PC-3 (cell line): ENCODE measurements around the gene RWDD3. TPM values are rescaled to one million over a fixed set of nuclear protein-coding genes. Genes with fewer than 3 reads are reported as not detected.
A peak's percentile ranks its signal among the peaks of the same experiment; 100 is the strongest.

Source experiments
- ATAC-seq: fragments of 200-7000 bp; cut with Tn5 transposase; 2 replicates; pipeline ENCODE4 v1.9.1; 2020; ENCODE audit warnings: mild to moderate bottlenecking, moderate library complexity
- BruUV-seq: library from RNA; stranded (reverse); fragments of 400-500 nt; replicated peaks from 2 replicates; lab custom pipeline; 2021; lab: Mats Ljungman, UMichigan
- CTCF ChIA-PET: fragments of 300-600 bp; sonication (Branson Sonifier 250); formaldehyde crosslinking; loops from one replicate; lab custom pipeline; 2022; ENCODE audit warnings: antibody characterized with exemption; lab: Charles Lee
- POLR2A ChIA-PET: fragments of 300-600 bp; sonication (Branson Sonifier 250); formaldehyde crosslinking; loops from one replicate; lab custom pipeline; 2022; ENCODE audit warnings: antibody characterized with exemption; ENCODE audit not compliant: unreplicated experiment; lab: Charles Lee
- DNase-seq: peaks from one replicate; pipeline ENCODE4 v3.0.0-alpha.2; 2015
- H2AFZ ChIP-seq: fragments of 300-600 bp; sonication (generic); 2 replicates; pipeline ENCODE4 v1.6.0; 2016; ENCODE audit warnings: antibody characterized with exemption, low read length
- H3F3A ChIP-seq: fragments of 300-600 bp; sonication (generic); one replicate; pipeline ENCODE4 v1.6.0; 2017; ENCODE audit warnings: antibody characterized with exemption, low read length, control low read depth, mild to moderate bottlenecking; ENCODE audit not compliant: unreplicated experiment
- H3K27ac ChIP-seq: fragments of 300-600 bp; sonication (generic); 2 replicates; pipeline ENCODE4 v1.5.1; 2016; ENCODE audit warnings: mild to moderate bottlenecking, low read length
- H3K27me3 ChIP-seq: fragments of 300-600 bp; sonication (generic); 2 replicates; pipeline ENCODE4 v1.6.1; 2016; ENCODE audit warnings: low read length, mixed read lengths
- H3K36me3 ChIP-seq: fragments of 300-600 bp; sonication (generic); 2 replicates; pipeline ENCODE4 v1.6.1; 2016; ENCODE audit warnings: low read depth, mixed run types, low read length, mixed read lengths
- H3K4me1 ChIP-seq: fragments of 300-600 bp; sonication (generic); 2 replicates; pipeline ENCODE4 v1.5.1; 2016; ENCODE audit warnings: low read length; ENCODE audit not compliant: insufficient read depth
- H3K4me2 ChIP-seq: fragments of 300-600 bp; sonication (generic); 2 replicates; pipeline ENCODE4 v1.6.0; 2016; ENCODE audit warnings: low read length
- H3K4me3 ChIP-seq: fragments of 300-600 bp; sonication (generic); 2 replicates; pipeline ENCODE4 v1.5.1; 2016; ENCODE audit warnings: mild to moderate bottlenecking, low read length, mixed read lengths
- H3K79me2 ChIP-seq: fragments of 300-600 bp; sonication (generic); 2 replicates; pipeline ENCODE4 v1.6.1; 2017; ENCODE audit warnings: low read length, mixed read lengths
- H3K9ac ChIP-seq: fragments of 300-600 bp; sonication (generic); 2 replicates; pipeline ENCODE4 v1.6.0; 2016; ENCODE audit warnings: mild to moderate bottlenecking, low read length
- H3K9me2 ChIP-seq: fragments of 300-600 bp; sonication (generic); replicated peaks from 2 replicates; pipeline ENCODE4 v1.6.1; 2016; ENCODE audit warnings: mixed run types, low read length, mixed read lengths
- H3K9me3 ChIP-seq: fragments of 300-600 bp; sonication (generic); 2 replicates; pipeline ENCODE4 v1.6.1; 2016; ENCODE audit warnings: low read length, mixed read lengths
- H4K20me1 ChIP-seq: fragments of 300-600 bp; sonication (generic); 2 replicates; pipeline ENCODE4 v1.6.1; 2016; ENCODE audit warnings: low read length, mixed read lengths
- EZH2 ChIP-seq: fragments of 300-600 bp; sonication (generic); IDR thresholded peaks from one replicate; pipeline ENCODE4 v1.6.1; 2017; ENCODE audit warnings: antibody characterized with exemption, mild to moderate bottlenecking, low read length; ENCODE audit not compliant: unreplicated experiment
- EZH2phosphoT487 ChIP-seq: fragments of 300-600 bp; sonication (generic); IDR thresholded peaks from 2 replicates; pipeline ENCODE4 v1.6.1; 2018; ENCODE audit warnings: mild to moderate bottlenecking, antibody characterized with exemption, low read length, borderline replicate concordance
- intact Hi-C: fragments of 100-400 bp; cut with micrococcal nuclease; formaldehyde crosslinking; loops from 2 replicates; pipeline ENCODE4 v1.9.0; 2023
- total RNA-seq: library from RNA; depleted of rRNA; stranded (reverse); fragments of >200 nt; gene quantifications from 2 replicates; pipeline ENCODE4 v1.2.3, GENCODE V29; 2014; rRNA removed
- TF ChIP-seq, protein P1 (sequence below): fragments of 300-600 bp; sonication (generic); conservative IDR thresholded peaks from 2 replicates; pipeline ENCODE4 v1.5.1; 2017; ENCODE audit warnings: antibody characterized with exemption, low read depth, mild to moderate bottlenecking, low read length

RWDD3 gene
- total RNA-seq, 1 experiment from 2014 or later, result 10.4 TPM

DNA sequence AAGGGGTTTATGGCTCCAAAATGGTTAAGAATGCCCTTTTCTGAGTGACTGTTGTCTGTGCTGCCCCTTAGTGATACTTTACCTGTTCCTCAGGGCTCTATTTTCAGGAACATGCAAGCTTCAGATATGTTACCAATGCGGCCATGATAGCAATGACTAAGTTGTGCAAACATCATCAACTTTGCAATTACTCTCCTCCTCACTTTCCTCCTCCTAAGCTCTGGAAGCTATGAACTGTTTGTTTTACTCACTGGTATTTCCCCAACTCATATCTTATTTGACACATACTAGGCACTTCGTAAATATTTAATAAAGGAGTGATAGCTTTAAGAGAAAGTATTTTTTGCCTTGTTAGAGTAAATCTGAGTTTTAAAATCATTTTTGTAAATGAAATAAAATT lies 53.8 kb downstream of the RWDD3 start:
- CTCF ChIA-PET, result interaction anchor here (0.6 to 1.1 kb wide), 2 partner anchors 54 to 106 kb away, joined by 3 to 5 read pairs; partner anchors contain the start of gene RWDD3
- no peak overlapping the region for H3K9ac ChIP-seq
- TF ChIP-seq, protein P1, sequence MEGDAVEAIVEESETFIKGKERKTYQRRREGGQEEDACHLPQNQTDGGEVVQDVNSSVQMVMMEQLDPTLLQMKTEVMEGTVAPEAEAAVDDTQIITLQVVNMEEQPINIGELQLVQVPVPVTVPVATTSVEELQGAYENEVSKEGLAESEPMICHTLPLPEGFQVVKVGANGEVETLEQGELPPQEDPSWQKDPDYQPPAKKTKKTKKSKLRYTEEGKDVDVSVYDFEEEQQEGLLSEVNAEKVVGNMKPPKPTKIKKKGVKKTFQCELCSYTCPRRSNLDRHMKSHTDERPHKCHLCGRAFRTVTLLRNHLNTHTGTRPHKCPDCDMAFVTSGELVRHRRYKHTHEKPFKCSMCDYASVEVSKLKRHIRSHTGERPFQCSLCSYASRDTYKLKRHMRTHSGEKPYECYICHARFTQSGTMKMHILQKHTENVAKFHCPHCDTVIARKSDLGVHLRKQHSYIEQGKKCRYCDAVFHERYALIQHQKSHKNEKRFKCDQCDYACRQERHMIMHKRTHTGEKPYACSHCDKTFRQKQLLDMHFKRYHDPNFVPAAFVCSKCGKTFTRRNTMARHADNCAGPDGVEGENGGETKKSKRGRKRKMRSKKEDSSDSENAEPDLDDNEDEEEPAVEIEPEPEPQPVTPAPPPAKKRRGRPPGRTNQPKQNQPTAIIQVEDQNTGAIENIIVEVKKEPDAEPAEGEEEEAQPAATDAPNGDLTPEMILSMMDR, result no peak
- no peak for TF ChIP-seq EZH2
- TF ChIP-seq EZH2phosphoT487, result no peak
- no peak overlapping the region for H2AFZ ChIP-seq
- H3K4me2 ChIP-seq, result no peak overlapping the region
- no peaks in the 10 kb centered on the region for H3K9me3 ChIP-seq
- no peaks in the 10 kb centered on the region for H4K20me1 ChIP-seq
- DNase-seq (peak; percentile 69), ATAC-seq (peak; percentile 87)
- no TSS peak for BruUV-seq
- POLR2A ChIA-PET, result interaction anchor here (0.6 kb wide), 1 partner anchor 215 kb away, joined by 3 read pairs; no protein-coding TSS in a partner anchor
- no peaks in the 10 kb centered on the region for H3K9me2 ChIP-seq
- peaks cover 16% of the 10 kb centered on the region for H3K4me1 ChIP-seq
- no peaks in the 10 kb centered on the region for H3F3A ChIP-seq
- intact Hi-C loops, result no loop called here
- no peaks in the 10 kb centered on the region for H3K36me3 ChIP-seq
- no peaks in the 10 kb centered on the region for H3K27me3 ChIP-seq
- H3K79me2 ChIP-seq, result no peaks in the 10 kb centered on the region
- H3K4me3 ChIP-seq, result no peak overlapping the region
- H3K27ac ChIP-seq, result no peak overlapping the region

Other genes with a start within 250 kb of the RWDD3 start
- gene ALG14, start 161.3 kb upstream of the RWDD3 start, total RNA-seq, result 3.4 and 9.7 TPM in 2 replicates
- 8.3 and 8.6 TPM in 2 replicates for gene TLCD4, start 116.9 kb upstream of the RWDD3 start, total RNA-seq